Umbilical cord (tissue), 2 donors: ENCODE measurements around the gene ZNF396. TPM values are rescaled to one million over a fixed set of nuclear protein-coding genes. Genes with fewer than 3 reads are reported as not detected.

Source experiments
- DNase-seq: peaks from one replicate; pipeline ENCODE4 v3.0.0-alpha.2; 2015; ENCODE audit warnings: low spot score
- total RNA-seq: library from RNA; depleted of rRNA; stranded (reverse); fragments of >200 nt; gene quantifications from one replicate; pipeline ENCODE4 v1.2.3, GENCODE V29; 2014; ENCODE audit warnings: low replicate concordance; ENCODE audit not compliant: insufficient read depth

The ZNF396 gene
- total RNA-seq, 1 donor from 2014 or later, result 13.2 TPM

DNA sequence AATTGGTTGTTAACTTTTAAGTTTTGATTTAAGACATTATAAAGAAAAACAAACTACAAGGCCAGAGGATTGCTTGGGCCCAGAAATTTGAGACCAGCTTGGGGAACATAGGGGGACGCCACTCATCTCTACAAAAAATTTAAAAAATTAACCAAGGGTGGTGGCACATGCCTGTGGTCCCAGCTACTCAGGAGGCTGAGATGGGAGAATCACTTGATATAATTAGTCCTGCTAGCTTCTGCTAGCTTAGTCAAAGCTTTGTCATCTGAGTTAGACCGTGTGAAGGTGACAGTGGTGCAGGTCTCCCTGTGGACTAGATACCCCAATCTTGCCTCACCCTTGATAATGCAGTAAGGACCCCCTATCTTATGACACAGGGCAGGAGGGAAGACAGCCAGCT lies 6.0 kb upstream of the ZNF396 start:
- no peak for DNase-seq

DNA sequence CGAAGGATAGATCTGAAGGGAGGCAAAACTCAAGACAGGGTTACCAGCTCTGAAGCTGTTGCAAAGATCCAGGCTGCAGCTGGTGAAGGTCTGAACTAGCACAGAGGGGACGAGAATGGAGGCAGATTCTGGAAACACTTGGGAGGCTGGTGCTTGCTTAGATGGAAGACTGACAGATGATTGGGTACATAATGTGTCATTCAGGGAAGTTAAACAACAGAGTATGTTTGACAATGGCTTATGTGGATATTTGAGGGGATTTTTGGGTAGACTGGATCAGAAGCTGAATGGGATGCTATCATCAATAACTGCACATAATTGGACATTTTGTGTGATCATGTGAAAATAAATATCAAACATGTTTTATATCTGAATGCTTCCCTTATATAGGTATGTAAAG lies 2.3 kb upstream of the ZNF396 start:
- no peak for DNase-seq

DNA sequence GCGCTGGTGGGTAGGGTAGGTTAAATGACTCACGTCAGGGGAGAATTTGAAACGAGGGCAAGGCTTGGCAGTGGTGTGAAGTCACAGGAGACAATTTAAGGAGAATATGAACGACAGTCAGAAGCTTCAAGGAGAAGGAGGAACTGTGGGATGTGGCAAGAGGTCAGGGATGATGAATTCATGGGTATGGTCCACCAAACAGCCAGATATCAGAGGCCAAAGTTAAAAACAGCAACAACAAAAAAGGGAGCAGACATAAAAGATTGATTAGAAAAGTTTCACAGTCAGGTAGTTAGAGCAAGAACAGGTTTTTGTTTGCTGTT lies 1.4 kb upstream of the ZNF396 start:
- DNase-seq, result no peak

DNA sequence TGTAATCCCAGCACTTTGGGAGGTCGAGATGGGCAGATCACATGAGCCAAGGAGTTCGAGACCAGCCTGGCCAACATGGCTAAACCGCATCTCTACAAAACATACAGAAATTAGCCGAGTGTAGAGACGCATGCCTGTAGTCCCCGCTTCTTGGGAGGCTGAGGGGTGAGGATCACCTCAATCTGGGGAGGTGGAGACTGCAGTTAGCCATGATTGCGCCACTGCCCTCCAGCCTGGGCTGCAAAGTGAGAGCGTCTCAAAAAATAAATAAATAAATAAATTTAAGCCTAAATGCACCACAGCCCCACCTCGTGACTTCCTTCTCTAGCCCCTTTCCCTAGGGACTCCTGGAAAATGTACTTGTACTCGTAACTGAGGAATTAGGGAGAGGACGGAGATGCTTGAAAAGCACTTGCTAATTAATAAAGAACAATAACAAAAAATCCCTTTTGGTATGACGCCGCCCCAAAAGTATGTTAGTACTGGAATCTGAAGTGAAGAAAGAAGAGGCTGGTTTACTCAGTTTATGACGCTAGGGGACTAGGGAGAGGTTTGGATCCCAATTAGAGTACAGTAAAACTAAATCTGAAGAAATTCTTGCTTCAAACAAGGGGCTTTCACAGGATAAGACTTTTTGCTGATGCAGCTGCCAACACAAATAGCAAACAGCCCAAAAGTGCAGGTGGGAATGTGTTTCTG lies 887 bp upstream of the ZNF396 start:
- no peak for DNase-seq

DNA sequence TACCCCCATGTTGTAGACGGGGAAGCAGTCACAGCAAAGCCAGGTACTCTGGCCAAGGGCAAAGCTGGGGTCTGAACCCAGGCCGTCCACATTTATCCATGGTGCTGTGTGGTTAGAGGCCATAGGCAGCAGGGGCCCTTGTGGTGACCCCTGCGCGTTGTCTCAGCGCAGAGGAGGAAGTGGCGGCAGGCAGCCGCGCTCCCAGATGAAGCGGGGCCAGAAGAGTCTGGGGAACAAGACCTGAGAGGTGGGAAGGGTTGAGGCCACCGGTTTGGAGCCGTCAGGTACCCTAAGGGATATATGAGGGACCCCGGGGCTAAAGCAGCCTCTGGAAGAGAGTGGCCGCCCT lies 770 bp downstream of the ZNF396 start:
- no peak for DNase-seq

DNA sequence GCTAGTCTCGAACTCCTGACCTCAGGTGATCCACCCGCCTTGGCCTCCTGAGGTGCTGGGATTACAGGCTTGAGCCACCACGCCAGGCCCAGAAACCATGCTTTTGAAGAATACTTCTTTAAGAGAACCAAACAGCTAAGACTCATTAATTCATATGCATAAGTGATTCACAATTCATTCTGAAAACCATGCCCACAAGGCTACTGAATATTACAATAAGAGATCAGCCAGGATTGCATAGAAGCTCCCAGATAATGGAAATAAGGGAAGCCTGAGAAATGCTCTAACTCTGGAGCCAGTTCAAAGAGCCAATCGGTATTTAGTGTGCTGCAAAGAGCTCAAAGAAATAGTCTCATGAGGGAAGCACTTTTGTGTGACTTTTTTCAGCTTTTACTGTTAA lies 2.4 kb downstream of the ZNF396 start:
- no peak for DNase-seq

DNA sequence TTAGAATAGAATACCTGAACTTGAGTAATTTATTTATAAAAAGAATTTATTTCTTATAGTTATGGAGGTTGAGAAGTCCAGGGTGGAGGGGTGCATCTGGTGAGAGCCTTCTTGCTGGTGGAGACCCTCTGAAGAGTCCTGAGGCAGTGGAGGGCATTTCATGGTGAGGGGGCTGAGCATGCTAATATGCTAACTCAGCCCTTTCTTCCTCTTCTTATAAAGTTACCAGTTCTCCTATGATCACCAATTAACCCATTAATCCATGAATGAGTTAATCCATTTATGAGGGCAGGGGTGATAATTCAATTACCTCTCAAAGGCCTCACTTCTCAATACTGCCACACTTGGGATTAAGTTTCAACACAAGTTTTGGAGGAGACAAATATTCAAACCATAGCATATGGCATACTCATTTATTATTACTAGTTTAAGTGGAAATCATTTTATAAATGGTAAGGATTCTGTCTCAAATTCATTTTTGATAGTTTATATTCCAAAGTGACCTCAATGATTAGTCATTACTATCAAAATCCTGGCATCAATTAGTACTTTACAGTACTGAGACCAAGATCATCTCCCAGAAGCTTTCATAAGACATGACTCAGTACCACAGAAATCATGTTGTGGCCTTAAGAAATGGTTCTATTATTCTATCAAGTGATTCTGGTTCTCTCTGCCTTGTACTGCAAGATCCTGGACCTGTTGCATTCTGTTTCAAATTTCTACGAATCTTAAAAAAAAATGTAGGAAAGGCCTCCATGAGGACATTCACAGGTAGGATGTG lies 5.5 kb downstream of the ZNF396 start:
- DNase-seq, result no peak

DNA sequence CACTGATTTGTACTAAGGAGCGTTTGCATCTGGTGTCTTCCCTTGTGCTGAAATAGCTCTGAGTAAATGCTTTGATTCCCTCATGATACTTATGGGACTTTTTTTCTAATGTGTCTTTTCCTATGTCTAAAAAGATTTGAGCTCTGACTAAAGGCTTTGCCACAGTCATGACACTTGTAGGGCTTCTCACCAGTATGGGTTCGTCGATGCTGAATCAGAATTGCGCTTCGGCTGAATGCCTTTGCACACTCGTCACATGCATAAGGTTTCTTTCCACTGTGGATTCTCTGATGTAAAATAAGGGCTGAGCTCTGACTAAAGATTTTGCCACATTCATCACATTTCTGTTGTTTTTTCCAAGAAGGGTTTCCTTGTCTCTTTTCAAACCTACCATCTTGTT lies 8.0 kb downstream of the ZNF396 start:
- no peak for DNase-seq

DNA sequence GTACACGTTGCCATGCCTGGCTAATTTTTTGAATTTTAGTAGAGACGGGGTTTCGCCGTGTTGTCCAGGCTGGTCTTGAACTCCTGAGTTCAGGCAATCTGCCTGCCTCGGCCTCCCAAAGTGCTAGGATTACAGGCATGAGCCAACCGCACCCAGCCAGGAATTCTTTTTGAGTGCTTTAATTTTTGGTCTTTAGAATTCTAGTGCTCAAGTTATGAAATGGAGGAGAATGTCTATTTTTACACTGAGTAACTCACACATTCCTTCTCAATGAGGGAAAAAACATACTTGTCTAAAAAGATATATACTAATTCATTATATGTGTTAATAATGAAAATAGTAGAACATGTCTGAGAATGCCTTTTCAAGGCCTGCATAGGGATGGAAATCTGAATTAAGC lies 8.5 kb downstream of the ZNF396 start:
- DNase-seq, result no peak

DNA sequence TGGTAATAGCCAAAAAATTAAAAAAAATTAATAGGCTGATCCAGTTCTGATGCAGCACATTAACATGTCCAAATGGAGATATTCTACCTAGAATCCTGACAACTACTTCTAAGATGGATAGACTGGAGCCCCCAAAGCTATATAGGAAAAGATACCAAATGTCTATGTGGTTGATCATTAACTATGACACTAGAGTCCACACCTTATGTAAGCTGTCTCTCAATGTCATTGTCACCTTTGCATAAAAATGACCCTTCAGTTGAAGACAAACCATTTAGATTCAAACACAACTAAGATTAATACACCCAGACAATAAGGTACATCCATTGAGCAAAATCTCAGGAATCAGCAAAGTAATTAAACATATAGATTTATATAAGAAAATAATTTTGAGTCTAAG lies 14.6 kb downstream of the ZNF396 start:
- DNase-seq, result no peak

DNA sequence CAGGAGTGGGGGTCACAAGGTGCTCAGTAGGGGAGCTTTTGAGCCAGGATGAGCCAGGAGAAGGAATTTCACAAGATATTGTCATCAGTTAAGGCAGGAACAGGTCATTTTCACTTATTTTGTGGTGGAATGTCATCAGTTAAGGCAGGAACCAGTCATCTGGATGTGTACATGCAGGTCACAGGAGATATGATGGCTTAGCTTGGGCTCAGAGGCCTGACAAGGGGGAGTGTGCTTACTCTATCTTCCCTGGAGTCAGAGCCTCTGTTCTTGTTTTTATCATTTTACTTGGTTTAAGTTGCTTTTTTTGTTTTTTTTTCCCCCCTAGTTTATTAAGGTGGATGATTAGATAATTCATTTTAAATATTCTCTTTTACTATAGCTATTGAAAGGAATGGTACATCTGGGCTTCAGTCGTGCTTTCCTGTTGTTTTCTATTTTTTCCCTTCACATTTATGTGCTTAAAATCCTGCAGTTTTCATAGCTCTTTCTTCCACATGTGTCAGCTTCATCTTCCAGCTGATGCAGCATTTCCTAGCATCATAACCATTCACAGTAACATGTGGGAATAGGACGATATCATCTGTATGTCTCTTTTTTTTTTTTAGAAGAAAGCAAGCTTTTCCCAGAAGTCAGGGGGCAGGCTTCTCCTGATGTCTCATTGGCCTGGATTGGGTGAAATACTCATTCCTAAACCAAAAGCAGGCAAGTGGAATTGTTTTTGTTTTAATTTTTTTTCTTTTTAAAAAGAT lies 15.4 kb downstream of the ZNF396 start:
- DNase-seq, result peak; percentile 43

DNA sequence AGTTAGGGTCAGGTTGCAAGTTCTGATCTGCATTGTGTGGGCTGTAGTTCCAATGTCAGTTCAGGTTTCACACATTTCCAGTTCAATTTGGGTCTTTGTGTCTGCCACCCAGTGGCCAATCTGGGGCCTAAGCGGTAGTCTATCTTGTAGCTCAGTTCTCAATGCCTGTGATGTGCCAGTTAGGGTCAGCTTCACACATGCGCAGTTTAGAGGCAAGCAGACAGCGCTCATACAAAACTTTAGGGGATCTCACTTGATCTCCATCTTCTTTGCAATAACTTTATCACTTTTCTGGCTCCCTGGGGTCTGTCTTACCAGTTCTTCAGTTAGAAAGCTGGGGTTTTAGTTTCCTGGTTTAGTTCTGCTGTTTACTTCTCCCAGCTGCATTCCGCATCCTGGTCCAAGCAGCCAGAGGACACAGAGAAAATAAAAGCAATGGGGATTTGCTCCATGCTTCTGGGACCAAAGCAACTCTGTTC lies 22.0 kb downstream of the ZNF396 start:
- peak; percentile 89 for DNase-seq

DNA sequence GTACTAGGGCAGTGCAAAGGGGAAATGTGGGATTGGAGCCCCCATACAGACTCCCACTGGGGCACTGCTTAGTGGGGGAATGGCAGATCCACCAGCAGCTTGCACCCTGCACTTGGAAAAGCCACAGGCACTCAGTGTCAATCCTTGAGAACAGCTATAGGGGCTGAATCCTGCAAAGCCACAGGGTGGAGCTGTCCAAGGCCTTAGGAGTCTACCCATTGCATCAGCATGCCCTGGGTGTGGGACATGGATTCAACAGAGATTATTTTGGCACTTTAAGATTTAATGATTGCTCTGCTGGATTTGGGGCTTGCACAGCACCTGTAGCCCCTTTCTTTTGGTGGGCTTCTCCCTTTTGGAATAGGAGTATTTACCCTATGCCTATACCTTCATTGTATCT lies 24.4 kb downstream of the ZNF396 start:
- no peak for DNase-seq

DNA sequence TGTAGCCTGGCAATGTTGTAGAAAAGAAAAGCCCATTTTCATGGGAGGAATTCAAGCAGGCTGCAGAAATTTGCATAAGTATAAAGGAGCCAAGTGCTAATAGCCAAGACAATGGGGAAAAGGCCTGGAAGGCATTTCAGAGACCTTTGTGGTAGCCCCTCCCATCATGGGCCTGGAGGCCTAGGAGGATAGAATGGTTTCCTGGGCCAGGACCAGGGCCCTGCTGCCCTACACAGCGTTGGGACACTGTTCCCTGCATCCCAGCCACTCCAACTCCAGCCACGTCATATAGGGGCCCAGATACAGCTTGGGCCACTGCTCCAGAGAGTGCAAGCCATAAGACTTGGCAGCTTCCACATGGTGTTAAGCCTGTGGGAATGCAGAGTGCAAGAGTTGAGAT lies 24.9 kb downstream of the ZNF396 start:
- no peak for DNase-seq

DNA sequence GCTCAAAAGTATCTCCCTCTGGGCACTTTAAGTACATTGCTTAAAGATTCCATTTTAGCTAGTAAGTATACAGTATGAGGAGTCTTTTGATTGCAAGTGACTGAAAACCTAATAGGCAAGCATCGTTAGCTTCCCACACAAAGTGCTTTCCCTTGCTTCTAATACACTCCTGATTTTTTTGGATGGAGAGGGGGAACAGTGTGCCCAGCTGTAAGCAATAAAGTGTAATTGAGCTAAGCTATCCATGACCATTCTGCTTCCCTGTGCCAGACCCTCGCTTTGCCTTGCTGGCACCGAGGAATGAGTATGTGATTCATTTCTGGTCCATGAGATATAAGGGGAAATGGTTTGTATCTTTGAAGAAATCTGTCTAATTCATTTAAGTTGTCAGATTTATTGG lies 29.1 kb downstream of the ZNF396 start:
- no peak for DNase-seq

DNA sequence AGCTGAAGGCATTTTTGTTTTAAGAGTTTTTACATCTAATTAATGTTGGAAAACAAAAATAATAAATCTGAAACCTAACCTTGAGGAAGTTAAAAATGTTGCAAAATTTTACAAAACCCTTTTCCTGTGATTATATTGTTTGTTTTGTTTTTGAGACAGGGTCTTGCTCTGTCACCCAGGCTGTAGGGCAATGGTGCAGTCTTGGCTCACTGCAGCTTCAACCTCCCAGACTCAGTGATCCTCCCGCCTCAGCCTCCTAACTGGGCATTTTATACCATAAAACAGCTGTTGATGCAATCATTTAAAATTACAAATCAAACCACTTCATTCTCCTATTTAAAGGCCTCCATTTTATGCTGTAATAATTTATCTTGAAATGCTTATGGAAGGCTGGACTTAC lies 31.2 kb downstream of the ZNF396 start:
- DNase-seq, result no peak

DNA sequence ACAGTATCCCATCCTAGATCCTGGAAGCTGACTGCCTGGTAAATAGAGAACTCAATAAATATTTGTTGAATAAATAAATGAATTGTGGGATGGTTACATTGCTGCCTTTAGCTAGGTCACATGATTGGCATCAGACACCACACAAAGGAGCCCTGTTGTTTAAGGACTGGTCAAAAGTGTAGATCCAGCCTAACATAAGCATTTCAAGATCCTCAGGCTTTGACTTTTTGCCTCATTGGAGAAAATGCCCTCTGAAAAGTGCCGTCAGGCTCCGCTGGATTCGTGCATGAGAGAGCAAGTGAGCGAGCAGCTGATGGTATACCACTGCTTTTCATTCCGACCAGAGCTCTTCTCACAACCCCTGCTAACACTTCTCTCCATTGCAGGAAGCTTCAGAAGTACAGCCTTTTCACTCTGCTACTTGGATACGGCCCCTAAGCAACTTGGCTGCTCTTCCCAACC lies 31.6 kb downstream of the ZNF396 start:
- DNase-seq, result peak; percentile 75

DNA sequence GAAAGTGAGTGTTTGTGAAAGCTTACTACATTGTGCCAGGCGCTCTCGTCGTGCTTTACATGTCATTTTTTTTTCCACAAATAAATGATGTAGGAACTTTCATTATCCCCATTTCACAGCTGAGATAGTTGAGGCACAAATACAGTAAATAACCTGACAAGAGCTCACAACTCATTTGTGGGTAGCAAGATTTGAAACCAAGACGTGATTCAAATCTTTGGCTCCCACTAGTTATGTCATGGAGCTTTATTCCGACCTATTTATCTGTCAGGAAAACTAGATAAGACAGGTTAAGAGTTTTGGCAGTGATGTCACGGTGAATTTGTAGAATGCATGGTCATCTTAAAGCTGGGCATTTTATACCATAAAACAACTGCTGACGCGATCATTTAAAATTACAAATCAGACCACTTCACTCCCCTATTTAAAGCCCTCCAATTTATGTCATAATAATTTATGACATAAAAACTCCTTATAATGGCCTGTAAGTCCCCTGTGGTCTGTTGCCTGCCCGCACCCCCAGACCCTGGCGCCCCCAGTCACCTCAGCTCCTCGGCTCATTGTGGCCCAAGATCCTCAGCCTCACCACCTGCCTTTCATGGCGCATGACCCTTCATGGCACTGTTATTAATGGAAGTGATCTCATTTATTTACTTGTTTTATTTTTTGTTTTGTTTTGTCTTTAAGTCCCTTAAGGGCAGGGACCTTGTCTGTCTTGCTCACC lies 32.2 kb downstream of the ZNF396 start:
- no peak for DNase-seq

DNA sequence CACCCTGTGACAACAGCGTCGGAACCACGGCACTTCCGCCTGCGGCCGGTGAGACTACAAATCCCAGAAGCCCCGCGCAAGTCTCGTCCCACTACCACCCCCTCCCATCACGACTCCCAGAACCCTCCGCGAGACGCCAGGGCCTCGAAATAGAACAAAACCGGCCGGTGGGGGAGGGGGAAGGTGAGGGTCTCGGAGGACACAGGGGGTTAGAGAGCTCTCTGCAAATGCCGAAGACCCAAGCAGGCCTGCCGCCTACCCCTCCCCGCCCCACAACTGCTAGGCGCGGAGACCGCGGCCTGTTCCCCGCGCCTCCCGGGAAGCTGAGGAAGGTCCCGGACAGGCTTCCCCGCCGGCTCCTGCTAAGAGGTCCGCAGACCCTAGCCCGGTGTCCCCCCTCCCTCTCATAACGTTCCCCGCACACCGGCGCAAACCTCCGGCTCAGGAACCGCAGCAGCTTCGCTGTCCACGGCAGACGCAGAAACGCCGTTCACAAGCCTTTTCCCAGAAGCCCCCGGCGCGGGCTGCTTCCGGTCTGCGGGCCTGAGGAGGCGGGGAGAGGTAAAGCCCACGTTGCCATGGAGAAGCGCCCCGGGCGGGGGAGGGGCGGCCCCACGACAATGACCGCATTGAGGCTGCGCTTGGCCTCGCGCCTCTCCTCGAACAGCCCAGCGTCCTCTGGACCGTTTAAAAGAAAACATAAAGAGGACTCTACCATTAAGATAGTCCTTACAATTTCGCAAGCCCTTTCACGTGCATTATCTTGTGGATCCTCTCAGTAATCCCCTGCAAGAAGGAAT lies 33.0 kb downstream of the ZNF396 start, which contains the start of gene ZNF24:
ZNF24 (minus strand) TSS at position 485 of the 800 bp plus-strand sequence. CDS start 3,770 bp downstream, outside the sequence.
- peak; percentile 98 for DNase-seq

DNA sequence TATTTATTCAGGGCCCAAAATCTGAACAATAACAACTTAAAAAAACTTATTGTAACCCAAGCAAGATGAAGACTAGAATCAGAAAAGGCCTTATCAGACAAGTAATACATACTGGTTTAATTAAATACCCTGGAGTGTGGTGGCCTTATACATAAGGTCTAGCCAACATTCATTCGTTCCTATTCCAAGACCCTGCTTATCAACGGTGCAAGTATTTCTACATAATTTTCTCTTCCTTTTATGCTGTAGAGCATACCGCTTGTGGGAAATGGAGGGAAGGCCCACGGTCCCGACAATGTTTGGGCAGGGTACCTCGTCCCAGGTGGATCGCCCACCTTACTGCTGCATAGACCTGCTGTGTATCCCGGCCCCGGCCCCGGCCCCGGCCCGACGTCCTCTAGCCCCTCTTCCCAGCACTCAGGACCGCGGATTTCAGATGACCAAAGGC lies 33.6 kb downstream of the ZNF396 start:
- no peak for DNase-seq

DNA sequence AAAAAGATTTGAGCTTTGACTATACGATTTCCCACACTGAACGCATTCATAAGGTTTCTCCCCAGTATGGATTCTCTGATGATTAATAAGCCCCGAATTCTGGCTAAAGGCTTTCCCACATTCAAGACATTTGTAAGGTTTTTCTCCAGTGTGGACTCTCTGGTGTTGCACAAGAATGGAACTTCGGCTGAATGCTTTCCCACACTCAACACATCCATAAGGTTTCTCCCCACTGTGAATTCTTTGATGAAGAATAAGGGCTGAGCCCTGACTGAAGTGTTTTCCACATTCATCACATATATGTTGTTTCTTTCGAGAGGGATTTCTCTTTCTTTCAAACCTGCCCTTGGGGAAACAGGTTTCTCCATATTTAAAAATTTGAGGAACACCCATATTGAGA lies 39.9 kb downstream of the ZNF396 start:
- DNase-seq, result no peak
